GM12878 (cell line): ENCODE data around the gene AIP. TPM values are rescaled to one million over a fixed set of nuclear protein-coding genes. Genes with fewer than 3 reads are reported as not detected.
A peak's percentile ranks its signal among the peaks of the same experiment; 100 is the strongest.

ENCODE experiments used
- CBX5 ChIP-seq: sonication (generic); IDR thresholded peaks from 2 replicates; pipeline ENCODE4 v1.6.1; 2016; ENCODE audit warnings: low read depth, moderate library complexity, mild to moderate bottlenecking, inconsistent platforms
- CREB1 ChIP-seq: IDR thresholded peaks from 2 replicates; pipeline ENCODE4 v1.6.1; 2012; ENCODE audit warnings: low read depth, mild to moderate bottlenecking, inconsistent platforms
- EGR1 ChIP-seq, 2 experiments: IDR thresholded peaks; 1 replicate in 1 of 2; 2 replicates in 1 of 2; pipeline ENCODE4 v1.6.1; 2011 to 2012; ENCODE audit warnings: low read depth in 2 of 2, low read length in 2 of 2, borderline replicate concordance in 1 of 2, mild to moderate bottlenecking in 1 of 2, moderate library complexity in 1 of 2
- EZH2 ChIP-seq: IDR thresholded peaks from 2 replicates; pipeline ENCODE4 v1.6.1; 2012; ENCODE audit warnings: low read depth, mild to moderate bottlenecking, control low read depth, inconsistent platforms, low read length, borderline replicate concordance; ENCODE audit not compliant: control insufficient read depth
- HDGF ChIP-seq: fragments of 450-650 bp; IDR thresholded peaks from 2 replicates; pipeline ENCODE4 v1.6.1; 2016; ENCODE audit warnings: antibody characterized with exemption
- MEF2A ChIP-seq: IDR thresholded peaks from 2 replicates; pipeline ENCODE4 v1.6.1; 2011; ENCODE audit warnings: low read depth, mild to moderate bottlenecking, low read length, moderate library complexity; ENCODE audit not compliant: insufficient read depth
- MYC ChIP-seq: IDR thresholded peaks from 2 replicates; pipeline ENCODE4 v1.6.1; 2011; ENCODE audit warnings: mild to moderate bottlenecking, low read length, moderate library complexity, inconsistent platforms; ENCODE audit not compliant: insufficient read depth, insufficient replicate concordance, insufficient read length, severe bottlenecking
- PML ChIP-seq: IDR thresholded peaks from 2 replicates; pipeline ENCODE4 v1.6.1; 2012; ENCODE audit warnings: low read length, inconsistent platforms
- POLR2AphosphoS5 ChIP-seq: IDR thresholded peaks from 2 replicates; pipeline ENCODE4 v1.6.1; 2011; ENCODE audit warnings: mild to moderate bottlenecking, low read length, inconsistent platforms
- RB1 ChIP-seq: fragments of 450-650 bp; formaldehyde crosslinking; IDR thresholded peaks from 2 replicates; pipeline ENCODE4 v1.6.1; 2017; ENCODE audit warnings: mild to moderate bottlenecking, borderline replicate concordance
- RFX5 ChIP-seq: IDR thresholded peaks from 2 replicates; pipeline ENCODE4 v1.6.1; 2011; ENCODE audit warnings: low read depth, low read length, improper control_type of control experiment
- RUNX3 ChIP-seq: IDR thresholded peaks from 2 replicates; pipeline ENCODE4 v1.6.1; 2012; ENCODE audit warnings: low read length, inconsistent platforms
- SMC3 ChIP-seq: IDR thresholded peaks from 2 replicates; pipeline ENCODE4 v1.6.1; 2011; ENCODE audit warnings: low read length, improper control_type of control experiment, borderline replicate concordance
- SUPT20H ChIP-seq: IDR thresholded peaks from 2 replicates; pipeline ENCODE4 v1.6.1; 2011; ENCODE audit warnings: low read depth, mild to moderate bottlenecking, low read length, moderate library complexity, borderline replicate concordance; ENCODE audit not compliant: control insufficient read depth
- TARDBP ChIP-seq: IDR thresholded peaks from 2 replicates; pipeline ENCODE4 v1.6.1; 2016; ENCODE audit warnings: borderline replicate concordance
- TCF3 ChIP-seq: IDR thresholded peaks from 2 replicates; pipeline ENCODE4 v1.6.1; 2012; ENCODE audit warnings: low read depth, mild to moderate bottlenecking, low read length, borderline replicate concordance; ENCODE audit not compliant: insufficient read depth
- polyA plus RNA-seq, 11 experiments: library from polyadenylated mRNA; depleted of rRNA in 4 of 11; unstranded in 6 of 11; stranded (reverse) in 5 of 11; fragments of >200 nt; fragmentation: Nextera tagmentation in 4 of 11; fragmentation: Illumina TruSeq in 1 of 11; extraction: Ambion mirVana in 4 of 11; extraction: Trizol in 1 of 11; gene quantifications; 1 replicate in 1 of 11; 2 replicates in 10 of 11; pipeline versions ENCODE4 v1.2.1 to v1.2.3, GENCODE V29; 2011 to 2016; ENCODE audit warnings: inconsistent platforms in 2 of 11, missing spikeins in 2 of 11, low read depth in 1 of 11
- total RNA-seq, 4 experiments: library from RNA; depleted of rRNA in 3 of 4; stranded (reverse); fragments of >200 nt in 3 of 4; fragmentation: Illumina TruSeq in 1 of 4; extraction: Trizol in 1 of 4; gene quantifications; 2 replicates each; pipeline versions ENCODE4 v1.2.1 to v1.2.3, GENCODE V29; 2013 to 2021

AIP gene
- total and polyA plus RNA-seq, 10 of the 15 experiments (the other 5 are each of a cell fraction or from before 2014, with no cell fraction given): 12.6 to 164 (median 104) TPM

GRCh38 chr11:67505605-67506396, 23.0 kb downstream of the AIP start (continued):
- no peak for TF ChIP-seq SUPT20H
- peak; percentile 35; the same call in 1 of the 2 replicates for TF ChIP-seq MEF2A
- no peak for TF ChIP-seq MYC
- 0 out of 2 replicates have a peak, but pooled peaks have one; percentile 69 for TF ChIP-seq TARDBP
- 0 out of 2 replicates have a peak, but pooled peaks have one; percentile 30 for TF ChIP-seq TCF3
- peak; percentile 37; the same call in 1 of the 2 replicates for TF ChIP-seq RUNX3
- peak; percentile 62; the same call in 1 of the 2 replicates for TF ChIP-seq RFX5
- peak in 1 of 2 experiments; percentile 34; a peak in 1 of 3 replicates for TF ChIP-seq EGR1 (IDR thresholded peaks at IDR 0.05; ENCODE audit: borderline replicate concordance in 1 of 2, low read depth in 2 of 2, low read length in 2 of 2)
- TF ChIP-seq SMC3: peak; percentile 92
- no peak for TF ChIP-seq CBX5
- no peak for TF ChIP-seq POLR2AphosphoS5
- TF ChIP-seq RB1: peak; percentile 87; the same call in 1 of the 2 replicates
- no peak for TF ChIP-seq EZH2
- no peak; the same call in 1 of the 2 replicates for TF ChIP-seq CREB1
- TF ChIP-seq PML: no peak
- TF ChIP-seq HDGF: peak; percentile 99
